SK-N-SH (cell line): ENCODE data around the gene NSUN7. TPM values are rescaled to one million over a fixed set of nuclear protein-coding genes. Genes with fewer than 3 reads are reported as not detected.

ENCODE experiments used
- CTCF ChIA-PET: fragments of 300-600, 350-600 bp; formaldehyde crosslinking; extraction: SDS; loops from one replicate; lab custom pipeline; 2021; lab: Yijun Ruan, JAX
- POLR2A ChIA-PET: fragments of 350-600 bp; sonication (Branson Sonifier 250); formaldehyde crosslinking; extraction: SDS; loops from one replicate; lab custom pipeline; 2020; ENCODE audit warnings: antibody characterized with exemption, inconsistent platforms; lab: Yijun Ruan, JAX
- DNase-seq: peaks from one replicate; pipeline ENCODE4 v3.0.0; 2012
- H2AFZ ChIP-seq: fragments of 200-600 bp; sonication (generic); 2 replicates; pipeline ENCODE4 v1.8.1; 2016; ENCODE audit warnings: antibody characterized with exemption, mild to moderate bottlenecking, low read depth
- H3F3A ChIP-seq: fragments of 200-600 bp; sonication (generic); replicated peaks from 2 replicates; pipeline ENCODE3; 2016; ENCODE audit warnings: antibody characterized with exemption, mild to moderate bottlenecking; ENCODE audit not compliant: insufficient read depth
- H3K27ac ChIP-seq, 2 experiments: fragments of 200-500 bp in 1 of 2; fragments of 200-600 bp in 1 of 2; sonication (Bioruptor generic) in 1 of 2; sonication (generic), shearing (Covaris generic) in 1 of 2; 2 replicates each; pipeline versions ENCODE4 v1.5.1 to v1.6.1; 2014 to 2016; ENCODE audit warnings: low read depth in 2 of 2, inconsistent platforms in 1 of 2, low read length in 1 of 2, mild to moderate bottlenecking in 1 of 2, mixed read lengths in 1 of 2
- H3K27me3 ChIP-seq: fragments of 200-600 bp; sonication (generic), shearing (Covaris generic); 2 replicates; pipeline ENCODE4 v1.6.1; 2016; ENCODE audit warnings: mixed run types; ENCODE audit not compliant: insufficient read depth
- H3K36me3 ChIP-seq, 2 experiments: fragments of 200-500 bp in 1 of 2; fragments of 200-600 bp in 1 of 2; sonication (Bioruptor generic) in 1 of 2; sonication (generic) in 1 of 2; replicated peaks in 1 of 2; 2 replicates each; pipeline versions ENCODE3 to v1.5.1; 2014 to 2016; ENCODE audit warnings: low read length in 1 of 2, mild to moderate bottlenecking in 1 of 2; ENCODE audit not compliant: insufficient read depth in 2 of 2, control insufficient read depth in 1 of 2
- H3K4me1 ChIP-seq, 2 experiments: fragments of 200-500 bp in 1 of 2; fragments of 200-600 bp in 1 of 2; sonication (Bioruptor generic) in 1 of 2; sonication (generic), shearing (Covaris generic) in 1 of 2; 2 replicates each; pipeline versions ENCODE4 v1.5.1 to v1.6.1; 2014 to 2016; ENCODE audit warnings: low read depth in 1 of 2, low read length in 1 of 2, mixed run types in 1 of 2; ENCODE audit not compliant: insufficient read depth in 2 of 2, control insufficient read depth in 1 of 2
- H3K4me2 ChIP-seq: fragments of 200-600 bp; sonication (generic), shearing (Covaris generic); 2 replicates; pipeline ENCODE4 v1.6.1; 2017; ENCODE audit warnings: mixed run types
- H3K4me3 ChIP-seq, 2 experiments: fragments of 200-500 bp in 1 of 2; fragments of 200-600 bp in 1 of 2; sonication (Bioruptor generic) in 1 of 2; sonication (generic), shearing (Covaris generic) in 1 of 2; 2 replicates each; pipeline versions ENCODE4 v1.5.1 to v1.8.1; 2014 to 2016; ENCODE audit warnings: low read depth in 2 of 2, inconsistent platforms in 1 of 2, low read length in 1 of 2, mild to moderate bottlenecking in 1 of 2, mixed read lengths in 1 of 2, moderate library complexity in 1 of 2
- H3K79me2 ChIP-seq: fragments of 200-600 bp; sonication (generic); 2 replicates; pipeline ENCODE4 v1.8.1; 2017; ENCODE audit warnings: mild to moderate bottlenecking; ENCODE audit not compliant: insufficient read depth
- H3K9ac ChIP-seq: fragments of 200-600 bp; sonication (generic); 2 replicates; pipeline ENCODE4 v1.6.1; 2017; ENCODE audit warnings: mixed run types
- H3K9me2 ChIP-seq: fragments of 200-600 bp; sonication (generic); 2 replicates; pipeline ENCODE4 v1.6.1; 2017; ENCODE audit warnings: mixed run types
- H3K9me3 ChIP-seq: fragments of 200-600 bp; sonication (generic); 2 replicates; pipeline ENCODE4 v1.6.1; 2017; ENCODE audit warnings: mixed run types, mild to moderate bottlenecking, moderate library complexity
- H4K20me1 ChIP-seq: fragments of 200-600 bp; sonication (generic); 2 replicates; pipeline ENCODE4 v1.6.1; 2017; ENCODE audit warnings: mild to moderate bottlenecking, mixed run types; ENCODE audit not compliant: insufficient read depth
- ELF1 ChIP-seq: IDR thresholded peaks from 2 replicates; pipeline ENCODE4 v1.4.0; 2012
- EP300 ChIP-seq, 2 experiments: IDR thresholded peaks; 2 replicates each; pipeline versions ENCODE4 v1.4.0 to v1.6.1; 2012; ENCODE audit warnings: borderline replicate concordance in 1 of 2, low read depth in 1 of 2, low read length in 1 of 2
- FOSL2 ChIP-seq: IDR thresholded peaks from 2 replicates; pipeline ENCODE4 v1.4.0; 2012; ENCODE audit warnings: low read depth, mild to moderate bottlenecking, moderate library complexity, borderline replicate concordance
- FOXJ3 ChIP-seq: sonication (generic); formaldehyde crosslinking; IDR thresholded peaks from 2 replicates; pipeline ENCODE4 v1.5.1; 2020; ENCODE audit warnings: mild to moderate bottlenecking, missing genetic modification reagents
- GATA2 ChIP-seq: sonication (generic); formaldehyde crosslinking; IDR thresholded peaks from 2 replicates; pipeline ENCODE4 v1.5.0; 2020; ENCODE audit warnings: mild to moderate bottlenecking, missing genetic modification reagents
- JUND ChIP-seq: IDR thresholded peaks from 2 replicates; pipeline ENCODE4 v1.4.0; 2012
- MAX ChIP-seq: IDR thresholded peaks from 2 replicates; pipeline ENCODE4 v1.4.0; 2012; ENCODE audit warnings: low read depth
- MEF2A ChIP-seq: IDR thresholded peaks from 2 replicates; pipeline ENCODE4 v1.4.0; 2012; ENCODE audit warnings: low read depth, borderline replicate concordance
- PBX3 ChIP-seq: IDR thresholded peaks from 2 replicates; pipeline ENCODE4; 2012
- RFX5 ChIP-seq: IDR thresholded peaks from 2 replicates; pipeline ENCODE4 v1.6.1; 2012; ENCODE audit warnings: mild to moderate bottlenecking, improper control_type of control experiment, low read length
- RXRA ChIP-seq: IDR thresholded peaks from 2 replicates; pipeline ENCODE4 v1.4.0; 2012; ENCODE audit warnings: low read depth, mild to moderate bottlenecking, borderline replicate concordance
- SIN3A ChIP-seq: IDR thresholded peaks from 2 replicates; pipeline ENCODE4 v1.6.1; 2012; ENCODE audit warnings: low read depth, mild to moderate bottlenecking, low read length, moderate library complexity, borderline replicate concordance
- SMC3 ChIP-seq: IDR thresholded peaks from 2 replicates; pipeline ENCODE4 v1.6.1; 2012; ENCODE audit warnings: low read depth, low read length, improper control_type of control experiment
- TCF12 ChIP-seq: IDR thresholded peaks from 2 replicates; pipeline ENCODE4 v1.4.0; 2012
- TEAD4 ChIP-seq: IDR thresholded peaks from 2 replicates; pipeline ENCODE4 v1.4.0; 2012; ENCODE audit warnings: mild to moderate bottlenecking, borderline replicate concordance; ENCODE audit not compliant: insufficient read depth
- USF1 ChIP-seq: IDR thresholded peaks from 2 replicates; pipeline ENCODE4 v1.4.0; 2012; ENCODE audit warnings: low read depth, borderline replicate concordance
- YY1 ChIP-seq: IDR thresholded peaks from 2 replicates; pipeline ENCODE4 v1.4.0; 2012; ENCODE audit warnings: low read depth, mild to moderate bottlenecking
- ZBTB33 ChIP-seq: IDR thresholded peaks from 2 replicates; pipeline ENCODE4 v1.4.0; 2012; ENCODE audit warnings: low read depth, borderline replicate concordance
- WGBS: methylation state at CpG from one replicate; pipeline ENCODE4 v1.1.6; 2017; ENCODE audit warnings: low lambda C conversion rate; 5-methylcytosine and 5-hydroxymethylcytosine counted together
- polyA plus RNA-seq, 3 experiments: library from polyadenylated mRNA; depleted of rRNA; stranded (reverse); fragments of >200 nt; gene quantifications; 2 replicates each; pipeline ENCODE4 v1.2.3, GENCODE V29; 2012

NSUN7 gene
- polyA plus RNA-seq, 1 of the 3 experiments (the other 2 are of a cell fraction), result 0.28 TPM

GRCh38 chr4:40831146-40831907 lies 81.6 kb downstream of the NSUN7 start:
- H3K27ac ChIP-seq, result no peak overlapping the region
- H3F3A ChIP-seq, result no peaks in the 10 kb centered on the region
- no peak for DNase-seq
- CTCF ChIA-PET, result interaction anchor here (0.6 to 3.9 kb wide), 2 partner anchors 10 to 39 kb away, joined by 3 to 22 read pairs; no protein-coding TSS in a partner anchor
- no peaks in the 10 kb centered on the region for H3K79me2 ChIP-seq
- no peak overlapping the region for H3K4me2 ChIP-seq
- no peak overlapping the region for H2AFZ ChIP-seq
- TF ChIP-seq SIN3A, result no peak
- TF ChIP-seq YY1, result no peak
- H3K9ac ChIP-seq, result no peak overlapping the region
- no peaks in the 10 kb centered on the region for H3K27me3 ChIP-seq
- no peaks in the 10 kb centered on the region; a peak in 1 of 4 replicates for H3K4me1 ChIP-seq
- H3K36me3 ChIP-seq, result peaks cover 26 to 42% of the 10 kb centered on the region in 2 experiments
- no peak overlapping the region for H3K4me3 ChIP-seq
- no peaks in the 10 kb centered on the region for H3K9me3 ChIP-seq
- WGBS, result 96% methylated on average over 18 of the region's 18 CpGs
- no peaks in the 10 kb centered on the region for H4K20me1 ChIP-seq
- POLR2A ChIA-PET, result no interaction called here
- no peaks in the 10 kb centered on the region for H3K9me2 ChIP-seq

- Histone ChIP-seq H3K4me3 (no peak overlapping the region), H3K27me3 (no peaks in the 10 kb centered on the region), H3K4me1 (peaks cover 0 to 3% of the 10 kb centered on the region in 2 experiments; a peak in 1 of 4 replicates), H2AFZ (no peak overlapping the region), H3K79me2 (no peaks in the 10 kb centered on the region), H3K27ac (no peak overlapping the region), H4K20me1 (no peaks in the 10 kb centered on the region), H3K9ac (no peak overlapping the region), H3K4me2 (no peak overlapping the region), H3F3A (no peaks in the 10 kb centered on the region), H3K36me3 (peaks cover 20 to 42% of the 10 kb centered on the region in 2 experiments), H3K9me2 (no peaks in the 10 kb centered on the region), H3K9me3 (no peaks in the 10 kb centered on the region)
- 88% methylated on average over 11 of the region's 11 CpGs for WGBS
- CTCF ChIA-PET, result interaction anchor here (3.9 kb wide), 1 partner anchor 9 kb away, joined by 22 read pairs; no protein-coding TSS in a partner anchor
- POLR2A ChIA-PET, result no interaction called here
- no peak for DNase-seq
- no peak for TF ChIP-seq RXRA
- TF ChIP-seq USF1, result no peak
- TF ChIP-seq MEF2A, result no peak
- TF ChIP-seq ELF1, result no peak
- no peak for TF ChIP-seq MAX
- TF ChIP-seq, all 33 proteins: peak for 0
Observed at GRCh38 chr4:40832175-40832574, 82.4 kb downstream of the NSUN7 start.

- POLR2A ChIA-PET, result no interaction called here
- CTCF ChIA-PET, result no interaction called here
- H2AFZ ChIP-seq, result no peak overlapping the region
- TF ChIP-seq ZBTB33 (no peak), TEAD4 (no peak), RXRA (no peak), GATA2 (CRISPR knock-in tag) (no peak), RFX5 (no peak), EP300 (IDR thresholded peaks at IDR 0.05; ENCODE audit: borderline replicate concordance in 1 of 2, low read depth in 1 of 2, low read length in 1 of 2) (no peak), FOSL2 (no peak), SMC3 (no peak), PBX3 (no peak), FOXJ3 (CRISPR knock-in tag) (no peak), SIN3A (no peak), JUND (no peak), TCF12 (no peak), MEF2A (no peak)
Observed at GRCh38 chr4:40833212-40833611, 83.5 kb downstream of the NSUN7 start.

More at GRCh38 chr4:40833212-40833611, 83.5 kb downstream of the NSUN7 start:
- Histone ChIP-seq H3K9ac (no peak overlapping the region), H3K27ac (no peak overlapping the region), H3K4me2 (no peak overlapping the region), H3K9me2 (no peaks in the 10 kb centered on the region), H3K36me3 (peaks cover 20 to 39% of the 10 kb centered on the region in 2 experiments), H4K20me1 (no peaks in the 10 kb centered on the region), H3K4me1 (peaks cover 0 to 7% of the 10 kb centered on the region in 2 experiments; a peak in 1 of 4 replicates), H3K4me3 (no peak overlapping the region), H3K9me3 (no peaks in the 10 kb centered on the region), H3K27me3 (no peaks in the 10 kb centered on the region), H3K79me2 (no peaks in the 10 kb centered on the region), H3F3A (no peaks in the 10 kb centered on the region)
- 92% methylated on average over 11 of the region's 11 CpGs for WGBS
- no peak for DNase-seq
